ENCODE measurements around the gene MED13.
"Not testable (repeated sequence)": the region's sequence is repeated elsewhere in the genome, so short reads cannot be mapped to it uniquely, and the experiment has no call there.

MED13 gene

GRCh38 chr17:61986898-61987297 is 78.2 kb downstream of the MED13 start:
- no peak for DNase-seq (ENCODE audit: low read depth)

GRCh38 chr17:61984821-61985220 is 80.3 kb downstream of the MED13 start:
- DNase-seq (ENCODE audit: low read depth) = no peak

- DNase-seq (ENCODE audit: low read depth) = peak; percentile 8
Observed at GRCh38 chr17:61981323-61981722, 83.8 kb downstream of the MED13 start.

- DNase-seq (ENCODE audit: low read depth) = no peak
Observed at GRCh38 chr17:61980535-61980934, 84.5 kb downstream of the MED13 start.

- no peak for DNase-seq (ENCODE audit: low read depth)
Observed at GRCh38 chr17:61974115-61974514, 91.0 kb downstream of the MED13 start.

GRCh38 chr17:61972311-61972710 is 92.8 kb downstream of the MED13 start:
- no peak for DNase-seq (ENCODE audit: low read depth)

GRCh38 chr17:61970030-61970429 is 95.0 kb downstream of the MED13 start:
- no peak for DNase-seq (ENCODE audit: low read depth)

GRCh38 chr17:61968757-61969156 is 96.3 kb downstream of the MED13 start:
- no peak for DNase-seq (ENCODE audit: low read depth)

GRCh38 chr17:61967729-61968128 is 97.3 kb downstream of the MED13 start:
- no peak for DNase-seq (ENCODE audit: low read depth)

GRCh38 chr17:61966191-61966590 is 98.9 kb downstream of the MED13 start:
- no peak for DNase-seq (ENCODE audit: low read depth)

- DNase-seq (ENCODE audit: low read depth) = no peak
Observed at GRCh38 chr17:61955619-61956018, 109.5 kb downstream of the MED13 start.

- no peak for DNase-seq (ENCODE audit: low read depth)
Observed at GRCh38 chr17:61947367-61948078, 117.6 kb downstream of the MED13 start.

GRCh38 chr17:61946359-61946758 is 118.7 kb downstream of the MED13 start:
- no peak for DNase-seq (ENCODE audit: low read depth)

GRCh38 chr17:61943117-61943516 is 122.0 kb downstream of the MED13 start:
- DNase-seq (ENCODE audit: low read depth) = no peak

- DNase-seq (ENCODE audit: low read depth) = no peak
Observed at GRCh38 chr17:61942085-61942484, 123.0 kb downstream of the MED13 start.

- DNase-seq (ENCODE audit: low read depth) = no peak
Observed at GRCh38 chr17:61928101-61928436, 137.0 kb downstream of the MED13 start.

GRCh38 chr17:61927208-61928100 is 137.6 kb downstream of the MED13 start, which contains the start of gene INTS2:
Gene INTS2 (minus strand): TSS chr17:61927982. CDS start chr17:61926644, 1,338 bp downstream.
- peak; percentile 78 for DNase-seq (ENCODE audit: low read depth)

- DNase-seq (ENCODE audit: low read depth) = peak; percentile 3
Observed at GRCh38 chr17:61926826-61927207, 138.3 kb downstream of the MED13 start.

GRCh38 chr17:61915162-61915561 is 149.9 kb downstream of the MED13 start:
- not testable (repeated sequence) for DNase-seq (ENCODE audit: low read depth)

GRCh38 chr17:61908292-61909037 is 156.6 kb downstream of the MED13 start:
- DNase-seq (ENCODE audit: low read depth) = no peak

- DNase-seq (ENCODE audit: low read depth) = no peak
Observed at GRCh38 chr17:61907361-61907760, 157.7 kb downstream of the MED13 start.

- DNase-seq (ENCODE audit: low read depth) = no peak
Observed at GRCh38 chr17:61904094-61904710, 160.9 kb downstream of the MED13 start.

Measured in non-pigmented ciliary epithelial cell (primary cell).